ENCODE measurements around the gene WDR75.
"Not testable (repeated sequence)": the region's sequence is repeated elsewhere in the genome, so short reads cannot be mapped to it uniquely, and the experiment has no call there.

Gene WDR75

GRCh38 chr2:189440947-189441708 lies at the start of gene WDR75:
Gene WDR75 (plus strand): TSS chr2:189441474. CDS start chr2:189441493, 19 bp downstream.
- FAIRE-seq = peak; percentile 96

- FAIRE-seq = no peak
Measured at GRCh38 chr2:189393440-189394111, 47.7 kb upstream of the WDR75 start.

GRCh38 chr2:189394525-189394924 lies 46.7 kb upstream of the WDR75 start:
- no peak for FAIRE-seq

DNA sequence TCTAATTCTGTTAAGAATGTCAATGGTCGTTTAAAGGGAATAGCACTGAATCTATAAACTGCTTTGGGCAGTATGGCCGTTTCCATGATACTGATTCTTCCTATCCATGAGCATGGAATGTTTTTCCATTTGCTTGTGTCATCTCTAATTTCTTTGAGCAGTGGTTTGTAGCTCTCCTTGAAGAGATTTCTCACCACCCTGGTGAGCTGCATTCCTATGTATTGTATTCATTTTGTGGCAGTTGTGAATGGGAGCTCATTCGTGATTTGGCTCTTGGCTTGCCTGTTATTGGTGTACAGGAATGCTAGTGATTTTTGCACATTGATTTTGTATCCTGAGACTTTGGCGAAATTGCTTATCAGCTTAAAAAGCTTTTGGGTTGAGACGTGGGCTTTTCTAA lies 38.3 kb upstream of the WDR75 start:
- no peak for FAIRE-seq

DNA sequence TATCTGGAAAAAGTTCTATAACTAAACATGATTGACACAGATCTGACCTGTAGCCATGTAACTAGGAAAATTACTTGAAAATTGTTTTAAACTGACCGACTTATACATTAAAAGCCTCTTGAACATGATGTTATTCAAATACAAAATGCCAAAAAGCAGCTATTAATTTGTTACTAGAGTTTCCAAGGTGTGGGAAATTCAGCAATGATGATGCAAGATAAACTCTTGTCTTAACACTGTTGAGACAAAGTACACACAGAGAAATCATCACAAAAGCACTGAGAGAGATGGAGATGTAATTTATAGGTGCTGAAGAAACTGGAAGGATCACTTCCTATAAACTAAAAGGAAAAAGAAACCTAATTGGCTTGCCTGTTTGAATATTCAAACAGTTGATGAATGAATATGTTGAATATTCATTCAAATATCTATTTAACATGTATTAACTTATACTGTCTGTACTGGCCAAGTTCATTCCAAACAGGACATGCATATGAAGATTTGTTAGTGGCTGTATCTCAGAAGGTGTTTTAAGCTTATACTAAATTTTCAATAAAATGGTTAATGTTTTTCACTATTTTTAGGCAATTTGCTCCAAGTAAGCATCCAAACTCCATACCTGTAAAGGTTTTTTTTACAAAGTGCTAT lies 34.6 kb upstream of the WDR75 start:
- peak; percentile 21 for FAIRE-seq

GRCh38 chr2:189407281-189408209 lies 33.7 kb upstream of the WDR75 start:
- peak; percentile 99 for FAIRE-seq

DNA sequence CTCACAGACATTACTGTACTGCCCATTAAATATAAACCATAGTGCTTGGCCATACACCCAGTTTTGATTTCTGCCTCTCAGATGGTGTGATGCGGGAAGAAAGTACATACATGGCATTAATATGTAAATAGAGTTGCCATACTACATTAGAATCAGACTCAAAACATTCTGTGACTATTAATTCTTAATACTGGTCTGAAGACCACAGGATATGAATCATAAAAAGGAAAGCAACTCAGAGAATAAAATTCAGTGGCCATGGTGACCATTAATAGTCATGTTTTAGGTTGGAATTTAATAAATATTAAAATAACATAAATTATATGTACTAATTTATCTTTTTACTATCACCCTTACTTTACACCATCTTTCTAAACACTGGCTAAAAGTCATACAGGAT lies 33.0 kb upstream of the WDR75 start:
- no peak for FAIRE-seq

DNA sequence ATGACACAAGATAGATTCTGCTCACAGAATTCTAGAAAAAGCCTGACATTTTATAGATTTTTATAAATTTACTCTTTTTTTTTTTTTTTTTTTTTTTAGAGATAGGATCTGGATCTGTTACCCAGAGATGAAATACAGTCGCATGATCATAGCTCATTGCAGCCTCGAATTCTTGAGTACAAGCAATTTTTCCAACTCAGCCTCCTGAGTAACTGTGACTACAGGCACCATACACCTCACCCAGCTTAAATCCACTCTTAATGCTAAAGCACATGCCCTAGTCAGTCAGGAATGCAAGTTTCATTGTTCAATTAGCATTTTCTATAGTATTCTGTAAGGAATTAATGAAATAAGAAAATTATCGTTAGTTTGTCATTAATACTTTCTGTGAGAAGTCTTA lies 32.1 kb upstream of the WDR75 start:
- FAIRE-seq = no peak

- peak; percentile 12 for FAIRE-seq
Measured at GRCh38 chr2:189409647-189410046, 31.6 kb upstream of the WDR75 start.

DNA sequence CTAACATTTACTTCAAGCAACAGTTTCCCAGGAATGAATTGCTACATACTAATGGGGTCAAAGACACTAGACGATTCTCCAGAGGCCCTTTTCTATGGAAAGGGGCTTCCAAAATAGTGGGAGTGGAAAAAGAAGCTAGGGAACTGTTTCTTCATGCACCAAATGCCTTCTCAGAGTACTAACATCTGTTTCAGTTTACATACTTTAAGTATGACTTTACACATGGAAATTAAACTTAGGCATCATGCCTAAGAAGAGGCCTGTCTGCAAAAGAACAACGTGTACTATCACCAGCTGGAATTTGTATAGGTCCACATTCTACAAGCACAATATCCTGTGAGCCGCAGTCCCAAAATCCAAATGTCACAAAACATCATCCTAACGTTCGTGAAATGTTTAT lies 29.4 kb upstream of the WDR75 start:
- FAIRE-seq = no peak

DNA sequence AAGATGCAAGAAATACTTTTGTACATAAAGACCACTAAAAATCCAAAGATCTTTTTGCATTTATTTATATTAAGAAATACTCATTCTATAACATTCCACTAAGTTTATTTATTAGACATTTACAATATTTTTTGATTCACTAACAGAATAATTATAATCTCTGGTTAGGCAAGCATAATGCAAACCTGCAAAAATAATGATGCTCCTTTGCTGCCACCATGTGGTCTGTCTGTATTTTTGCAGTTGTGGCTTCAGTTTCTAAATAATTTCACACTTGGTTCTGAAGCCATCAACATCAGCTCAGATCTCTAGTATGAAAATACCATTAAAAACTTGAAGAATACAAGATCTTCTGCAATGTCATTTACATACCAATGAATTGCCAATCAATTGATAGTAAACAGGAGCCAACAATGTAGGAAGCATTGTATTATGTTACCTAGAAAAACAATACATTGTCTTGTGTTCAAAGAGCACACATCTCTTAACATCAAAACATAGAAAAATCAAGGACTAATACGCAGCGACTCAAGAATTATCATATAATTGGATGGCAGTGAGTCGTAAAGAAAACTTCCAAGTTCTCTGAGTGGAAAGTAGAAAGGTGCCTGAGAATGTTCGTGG lies 28.8 kb upstream of the WDR75 start:
- FAIRE-seq = peak; percentile 99

GRCh38 chr2:189413249-189413648 lies 28.0 kb upstream of the WDR75 start:
- no peak for FAIRE-seq

- FAIRE-seq = no peak
Measured at GRCh38 chr2:189421644-189422043, 19.6 kb upstream of the WDR75 start.

GRCh38 chr2:189424961-189425360 lies 16.3 kb upstream of the WDR75 start:
- FAIRE-seq = no peak

DNA sequence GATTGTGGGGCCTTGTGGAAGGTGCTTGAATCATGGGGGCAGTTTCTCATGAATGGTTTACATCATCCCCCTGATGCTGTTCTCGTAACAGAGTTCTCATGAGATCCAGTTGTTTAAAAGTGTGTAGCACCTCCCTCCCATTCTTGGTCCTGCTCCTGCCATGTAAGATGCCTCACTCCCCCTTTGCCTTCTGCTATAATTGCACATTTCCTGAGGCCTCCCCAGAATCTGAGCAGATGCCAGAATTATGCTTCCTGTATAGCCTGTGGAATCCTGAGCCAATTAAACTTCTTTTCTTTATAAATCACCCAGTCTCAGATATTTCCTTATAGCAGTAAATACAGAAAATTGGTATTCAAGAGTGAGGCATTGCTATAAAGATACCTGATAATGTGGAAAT lies 15.6 kb upstream of the WDR75 start:
- FAIRE-seq = no peak

DNA sequence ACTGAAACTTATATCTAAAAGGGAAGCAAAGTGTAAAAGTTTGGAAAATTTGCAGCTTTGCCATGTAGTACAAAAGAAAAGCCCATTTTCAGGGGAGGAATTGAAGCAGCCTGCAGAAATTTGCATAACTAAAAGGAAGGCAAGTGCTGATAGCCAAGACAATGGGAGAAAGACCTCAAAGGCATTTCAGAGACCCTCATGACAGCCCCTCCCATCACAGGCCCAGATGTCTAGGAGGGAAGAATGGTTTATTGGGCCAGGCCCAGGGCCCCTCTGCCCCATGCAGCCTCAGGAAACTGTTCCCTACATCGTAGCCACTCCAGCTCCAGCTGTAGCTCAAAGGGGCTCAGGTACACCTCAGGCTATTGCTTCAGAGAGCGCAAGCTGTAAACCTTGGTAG lies 14.4 kb upstream of the WDR75 start:
- FAIRE-seq = no peak

GRCh38 chr2:189427872-189428271 lies 13.4 kb upstream of the WDR75 start:
- no peak for FAIRE-seq

DNA sequence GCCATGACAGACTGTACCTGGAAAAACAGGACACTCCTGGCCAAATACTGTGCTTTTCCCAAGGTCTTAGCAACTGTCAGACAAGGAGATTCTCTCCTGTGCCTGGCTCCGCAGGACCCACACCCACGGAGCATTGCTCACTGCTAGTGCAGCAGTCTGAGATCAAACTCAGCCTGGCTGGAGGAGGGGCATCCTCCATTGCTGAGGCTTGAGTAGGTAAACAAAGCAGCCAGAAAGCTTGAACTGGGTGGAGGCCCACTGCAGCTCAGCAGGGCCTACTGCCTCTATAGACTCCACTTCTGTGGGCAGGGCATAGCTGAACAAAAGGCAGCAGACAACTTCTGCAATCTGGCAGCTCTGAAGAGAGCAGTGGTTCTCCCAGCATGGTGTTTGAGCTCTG lies 10.8 kb upstream of the WDR75 start:
- not testable (repeated sequence) for FAIRE-seq

DNA sequence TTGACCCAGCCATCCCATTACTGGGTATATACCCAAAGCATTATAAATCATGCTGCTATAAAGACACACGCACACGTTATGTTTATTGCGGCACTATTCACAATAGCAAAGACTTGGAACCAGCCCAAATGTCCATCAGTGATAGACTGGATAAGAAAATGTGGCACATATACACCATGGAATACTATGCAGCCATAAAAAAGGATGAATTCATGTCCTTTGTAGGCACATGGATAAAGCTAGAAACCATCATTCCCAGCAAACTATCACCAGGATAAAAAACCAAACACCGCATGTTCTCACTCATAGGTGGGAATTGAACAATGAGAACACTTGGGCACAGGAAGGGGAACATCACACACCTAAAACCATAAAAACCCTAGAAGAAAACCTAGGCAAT lies 5.5 kb upstream of the WDR75 start:
- FAIRE-seq = not testable (repeated sequence)

DNA sequence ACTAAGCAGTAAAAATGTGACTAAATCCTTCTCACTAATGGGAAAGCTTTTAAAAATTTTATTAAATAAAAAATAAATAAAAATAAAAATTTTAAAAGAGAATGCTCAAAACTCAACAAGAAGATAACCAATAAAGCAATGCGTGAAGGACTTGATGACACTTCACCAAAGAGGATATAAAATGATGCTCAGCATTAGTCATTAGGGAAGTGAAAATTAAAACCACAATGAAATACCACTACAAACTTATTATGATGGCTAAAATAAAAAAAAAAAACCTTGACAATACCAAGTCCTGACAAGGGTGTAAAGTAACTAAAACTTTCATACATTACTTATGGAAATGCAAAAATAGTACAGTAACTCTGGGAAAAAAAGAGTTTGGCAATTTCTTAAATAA lies 3.3 kb upstream of the WDR75 start:
- FAIRE-seq = no peak

- FAIRE-seq = no peak
Measured at GRCh38 chr2:189439342-189439741, 1.9 kb upstream of the WDR75 start.

GRCh38 chr2:189440644-189440946 lies 679 bp upstream of the WDR75 start:
- FAIRE-seq = no peak

DNA sequence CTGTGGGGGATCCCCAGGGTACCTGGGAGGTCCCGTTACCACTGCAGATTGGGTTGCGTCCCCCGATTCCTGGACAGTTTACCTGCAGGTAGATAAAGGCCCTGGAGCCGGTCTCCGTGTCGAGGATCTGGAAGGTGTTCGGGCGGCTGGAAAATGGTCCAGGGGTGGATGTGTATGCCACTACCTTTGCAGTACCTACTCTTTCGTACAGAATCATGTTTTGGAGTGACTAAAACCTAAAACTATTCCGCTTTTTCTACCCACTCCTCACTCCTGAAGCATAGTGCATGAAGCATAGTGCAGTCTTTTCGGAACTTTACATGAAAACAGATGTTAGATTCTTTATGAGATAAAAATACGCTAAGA lies 418 bp downstream of the WDR75 start:
- FAIRE-seq = no peak

Measured in endometrium (tissue), 2 donors.